ENCODE data around the gene CLDN22.

DNA sequence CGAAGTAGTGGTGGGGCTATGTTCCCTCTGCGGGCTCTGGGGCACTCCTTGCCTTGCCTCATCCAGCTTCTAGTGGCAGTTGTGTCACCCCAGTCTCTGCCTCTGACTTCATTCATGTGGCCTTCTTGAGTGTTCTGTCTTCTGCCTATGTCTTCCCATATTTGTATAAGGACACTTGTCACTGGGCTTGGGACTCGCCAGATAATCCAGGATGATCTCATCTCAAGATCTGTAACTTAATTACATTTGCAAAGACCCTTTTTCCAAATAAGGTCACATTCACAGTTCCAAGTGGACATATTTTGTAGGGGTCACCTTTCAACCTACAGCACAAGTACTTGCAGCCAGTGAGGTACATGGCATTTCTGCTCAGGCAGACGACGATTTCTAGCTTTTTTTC is 32.5 kb upstream of the CLDN22 start:
- TF ChIP-seq POLR2A (IDR thresholded peaks at IDR 0.05), result no peak
- TF ChIP-seq, protein P1, sequence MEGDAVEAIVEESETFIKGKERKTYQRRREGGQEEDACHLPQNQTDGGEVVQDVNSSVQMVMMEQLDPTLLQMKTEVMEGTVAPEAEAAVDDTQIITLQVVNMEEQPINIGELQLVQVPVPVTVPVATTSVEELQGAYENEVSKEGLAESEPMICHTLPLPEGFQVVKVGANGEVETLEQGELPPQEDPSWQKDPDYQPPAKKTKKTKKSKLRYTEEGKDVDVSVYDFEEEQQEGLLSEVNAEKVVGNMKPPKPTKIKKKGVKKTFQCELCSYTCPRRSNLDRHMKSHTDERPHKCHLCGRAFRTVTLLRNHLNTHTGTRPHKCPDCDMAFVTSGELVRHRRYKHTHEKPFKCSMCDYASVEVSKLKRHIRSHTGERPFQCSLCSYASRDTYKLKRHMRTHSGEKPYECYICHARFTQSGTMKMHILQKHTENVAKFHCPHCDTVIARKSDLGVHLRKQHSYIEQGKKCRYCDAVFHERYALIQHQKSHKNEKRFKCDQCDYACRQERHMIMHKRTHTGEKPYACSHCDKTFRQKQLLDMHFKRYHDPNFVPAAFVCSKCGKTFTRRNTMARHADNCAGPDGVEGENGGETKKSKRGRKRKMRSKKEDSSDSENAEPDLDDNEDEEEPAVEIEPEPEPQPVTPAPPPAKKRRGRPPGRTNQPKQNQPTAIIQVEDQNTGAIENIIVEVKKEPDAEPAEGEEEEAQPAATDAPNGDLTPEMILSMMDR (IDR thresholded peaks at IDR 0.05), result no peak

Measured in heart left ventricle (tissue), 13 donors.